NB4 (cell line): ENCODE data around the gene CHCHD6.

Source experiments
- CTCF ChIP-seq: IDR thresholded peaks from one replicate; pipeline ENCODE4 v1.5.1; 2012; ENCODE audit warnings: low read depth, low read length
- MYC ChIP-seq: IDR thresholded peaks from 2 replicates; pipeline ENCODE4 v1.6.1; 2011; ENCODE audit warnings: low read depth, low read length

- TF ChIP-seq CTCF, result no peak
- no peak for TF ChIP-seq MYC
These were observed 17.2 kb downstream of the CHCHD6 start for GRCh38 chr3:126721246-126721645.
